Measurements from ENCODE around the gene SLC24A3.

DNA sequence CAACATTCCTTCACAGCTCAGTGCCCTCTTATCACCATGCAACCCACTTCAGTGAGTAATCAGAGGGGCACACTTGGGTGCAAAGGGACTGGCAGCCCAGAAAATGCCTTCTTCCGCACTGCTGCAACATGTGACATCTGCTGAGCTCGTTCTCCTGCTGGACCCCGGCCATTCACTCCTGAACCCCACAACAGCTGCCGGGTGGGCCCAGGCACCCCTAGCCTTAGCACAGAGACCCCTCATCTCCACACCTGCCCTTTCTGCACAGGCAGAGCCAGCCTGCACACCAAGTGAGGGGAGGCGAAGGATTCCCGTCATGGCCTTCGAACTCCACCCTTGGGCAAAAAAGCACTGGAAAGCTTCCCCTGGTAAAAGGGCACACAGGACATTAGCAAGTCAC lies 381.3 kb downstream of the SLC24A3 start:
- TF ChIP-seq, protein P1, sequence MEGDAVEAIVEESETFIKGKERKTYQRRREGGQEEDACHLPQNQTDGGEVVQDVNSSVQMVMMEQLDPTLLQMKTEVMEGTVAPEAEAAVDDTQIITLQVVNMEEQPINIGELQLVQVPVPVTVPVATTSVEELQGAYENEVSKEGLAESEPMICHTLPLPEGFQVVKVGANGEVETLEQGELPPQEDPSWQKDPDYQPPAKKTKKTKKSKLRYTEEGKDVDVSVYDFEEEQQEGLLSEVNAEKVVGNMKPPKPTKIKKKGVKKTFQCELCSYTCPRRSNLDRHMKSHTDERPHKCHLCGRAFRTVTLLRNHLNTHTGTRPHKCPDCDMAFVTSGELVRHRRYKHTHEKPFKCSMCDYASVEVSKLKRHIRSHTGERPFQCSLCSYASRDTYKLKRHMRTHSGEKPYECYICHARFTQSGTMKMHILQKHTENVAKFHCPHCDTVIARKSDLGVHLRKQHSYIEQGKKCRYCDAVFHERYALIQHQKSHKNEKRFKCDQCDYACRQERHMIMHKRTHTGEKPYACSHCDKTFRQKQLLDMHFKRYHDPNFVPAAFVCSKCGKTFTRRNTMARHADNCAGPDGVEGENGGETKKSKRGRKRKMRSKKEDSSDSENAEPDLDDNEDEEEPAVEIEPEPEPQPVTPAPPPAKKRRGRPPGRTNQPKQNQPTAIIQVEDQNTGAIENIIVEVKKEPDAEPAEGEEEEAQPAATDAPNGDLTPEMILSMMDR (IDR thresholded peaks at IDR 0.05), result no peak
- TF ChIP-seq POLR2A (IDR thresholded peaks at IDR 0.05), result no peak
